Skin of body (tissue), 2 donors: ENCODE results near the gene TOR4A. TPM values are rescaled to one million over a fixed set of nuclear protein-coding genes. Genes with fewer than 3 reads are reported as not detected.

ENCODE experiments used
- DNase-seq: peaks from one replicate; lab custom pipeline; 2025; lab: John Stamatoyannopoulos, UW
- total RNA-seq: library from RNA; depleted of rRNA; stranded (reverse); fragments of >200 nt; gene quantifications from one replicate; pipeline ENCODE4 v1.2.3, GENCODE V29; 2014

The TOR4A gene
- total RNA-seq, 1 donor from 2014 or later, result 1.7 TPM

- DNase-seq, result peak; percentile 39
Measured at GRCh38 chr9:137305060-137305797, 27.7 kb downstream of the TOR4A start.

- no peak for DNase-seq
Measured at GRCh38 chr9:137305798-137306065, 28.2 kb downstream of the TOR4A start.

- DNase-seq, result no peak
Measured at GRCh38 chr9:137306066-137306849, 28.7 kb downstream of the TOR4A start.

- DNase-seq, result no peak
Measured at GRCh38 chr9:137306850-137307254, 29.3 kb downstream of the TOR4A start.

GRCh38 chr9:137307255-137308056 is 29.9 kb downstream of the TOR4A start:
- no peak for DNase-seq

- DNase-seq, result no peak
Measured at GRCh38 chr9:137308057-137308619, 30.6 kb downstream of the TOR4A start.

- no peak for DNase-seq
Measured at GRCh38 chr9:137309368-137310188, 32.1 kb downstream of the TOR4A start.

- no peak for DNase-seq
Measured at GRCh38 chr9:137310189-137311052, 32.9 kb downstream of the TOR4A start.

- no peak for DNase-seq
Measured at GRCh38 chr9:137311171-137311985, 33.9 kb downstream of the TOR4A start.

- no peak for DNase-seq
Measured at GRCh38 chr9:137311986-137312851, 34.7 kb downstream of the TOR4A start.

GRCh38 chr9:137312852-137313325 is 35.4 kb downstream of the TOR4A start:
- DNase-seq, result no peak

GRCh38 chr9:137313326-137313936 is 35.9 kb downstream of the TOR4A start:
- no peak for DNase-seq

GRCh38 chr9:137313956-137314560 is 36.5 kb downstream of the TOR4A start:
- DNase-seq, result no peak

GRCh38 chr9:137314561-137315560 is 37.3 kb downstream of the TOR4A start:
- no peak for DNase-seq

- no peak for DNase-seq
Measured at GRCh38 chr9:137315581-137316011, 38.1 kb downstream of the TOR4A start.
